GM12892 (cell line): ENCODE measurements around the gene RANBP17.

Source experiments
- POLR2A ChIP-seq: IDR thresholded peaks from 2 replicates; pipeline ENCODE4 v1.6.1; 2011; ENCODE audit warnings: low read depth, low read length, control low read depth
- POLR2AphosphoS5 ChIP-seq: IDR thresholded peaks from 2 replicates; pipeline ENCODE4 v1.6.1; 2011; ENCODE audit warnings: low read depth, low read length, control low read depth
- TAF1 ChIP-seq: IDR thresholded peaks from 2 replicates; pipeline ENCODE4 v1.6.1; 2011; ENCODE audit warnings: low read depth, mild to moderate bottlenecking, control low read depth, low read length, borderline replicate concordance

GRCh38 chr5:171115519-171115918 is 253.7 kb downstream of the RANBP17 start:
- no peak for TF ChIP-seq POLR2A
- TF ChIP-seq POLR2AphosphoS5, result no peak
- TF ChIP-seq TAF1, result no peak
